ENCODE data around the gene METTL13. TPM values are rescaled to one million over a fixed set of nuclear protein-coding genes. Genes with fewer than 3 reads are reported as not detected.

METTL13 gene
- total RNA-seq, 1 experiment from 2014 or later: 64.5 TPM

- Histone ChIP-seq H2BK120ac (ENCODE audit: low read depth, low read length, poor library complexity, severe bottlenecking) (no peak overlapping the region), H2BK15ac (ENCODE audit: low read depth, low read length) (no peak overlapping the region), H2BK5ac (ENCODE audit: insufficient read length, low read length) (no peak overlapping the region), H2BK20ac (ENCODE audit: low read depth, low read length, poor library complexity, severe bottlenecking) (no peak overlapping the region), H3K79me2 (ENCODE audit: insufficient read depth, low read length) (no peaks in the 10 kb centered on the region), H4K8ac (replicated peaks; ENCODE audit: insufficient read length, low read depth, low read length) (no peak overlapping the region), H2AK5ac (ENCODE audit: insufficient read length, low read length) (no peak overlapping the region), H3K9me3 (ENCODE audit: control insufficient read depth, low read depth, low read length) (no peaks in the 10 kb centered on the region), H3K79me1 (ENCODE audit: insufficient read depth, low read depth, low read length, poor library complexity, severe bottlenecking) (no peaks in the 10 kb centered on the region), H3K14ac (ENCODE audit: insufficient read depth, low read length) (no peak overlapping the region), H3K4me2 (ENCODE audit: insufficient read depth, insufficient read length, low read length) (no peak overlapping the region), H4K91ac (ENCODE audit: insufficient read length, low read depth, low read length) (no peak overlapping the region), H4K5ac (ENCODE audit: insufficient read length, low read depth, low read length) (no peak overlapping the region), H3K27ac (ENCODE audit: insufficient read length, low read depth, low read length) (no peak overlapping the region), H2AFZ (ENCODE audit: low read length) (no peak overlapping the region), H3K23me2 (ENCODE audit: insufficient read length, low read depth, low read length, poor library complexity, severe bottlenecking) (no peaks in the 10 kb centered on the region), H3K18ac (ENCODE audit: insufficient read length, low read depth, low read length) (no peak overlapping the region), H3T11ph (ENCODE audit: low read length) (no peak overlapping the region), H3K4me1 (ENCODE audit: insufficient read depth, low read length) (peaks cover under 1% of the 10 kb centered on the region; the same call in 1 of the 2 replicates), H4K20me1 (ENCODE audit: control insufficient read depth, insufficient read depth, insufficient read length) (no peaks in the 10 kb centered on the region), H2BK12ac (ENCODE audit: insufficient read length, low read depth, low read length) (no peak overlapping the region), H3K23ac (ENCODE audit: insufficient read length, low read depth, low read length) (no peak overlapping the region), H3K9ac (ENCODE audit: extremely low read depth, insufficient read length, low read length) (no peak overlapping the region), H3K4ac (ENCODE audit: low read depth, low read length) (no peak overlapping the region), H3K27me3 (ENCODE audit: insufficient read depth, low read length) (no peaks in the 10 kb centered on the region), H3K56ac (ENCODE audit: insufficient read length, low read depth, low read length) (no peak overlapping the region)
- H3K36me3 Mint-ChIP-seq (ENCODE audit: insufficient read depth in 1 of 3, low read depth in 3 of 3): no peaks in the 10 kb centered on the region
- no peaks in the 10 kb centered on the region for H3K9me3 Mint-ChIP-seq
- peaks cover 6 to 13% of the 10 kb centered on the region in 2 experiments for H3K4me1 Mint-ChIP-seq
- no peak for DNase-seq
- H3K27ac Mint-ChIP-seq: no peak overlapping the region
- H3K4me3 Mint-ChIP-seq: no peak overlapping the region
- TF ChIP-seq CTCF (conservative IDR thresholded peaks at IDR 0.05): no peak
- WGBS (ENCODE audit: extremely low coverage, insufficient read length, low lambda C conversion rate): no CpG with 5 or more reads among the region's 3 CpGs
- no peaks in the 10 kb centered on the region for H3K27me3 Mint-ChIP-seq (ENCODE audit: low read depth)
These were observed 32.8 kb upstream of the METTL13 start for GRCh38 chr1:171748651-171749050.
